ENCODE data around the gene ADAMTS6.

DNA sequence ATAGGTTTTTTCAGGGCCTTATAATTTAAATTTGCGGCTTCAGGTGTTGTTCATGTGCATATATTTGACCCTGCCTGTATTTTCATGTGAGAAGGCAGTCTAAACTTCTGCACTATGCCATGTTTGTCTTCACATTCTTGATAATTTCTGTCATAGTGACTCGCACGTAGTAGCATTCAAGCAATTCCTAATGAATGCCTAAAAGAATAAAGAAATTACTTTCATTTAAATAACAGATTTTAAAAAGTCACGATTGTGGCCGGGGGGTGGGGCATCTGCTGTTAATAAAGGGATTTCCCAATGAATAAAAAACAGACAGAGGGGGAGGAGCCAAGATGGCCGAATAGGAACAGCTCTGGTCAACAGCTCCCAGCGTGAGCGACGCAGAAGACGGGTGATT lies 318.0 kb downstream of the ADAMTS6 start:
- no peak for TF ChIP-seq POLR2AphosphoS5 (IDR thresholded peaks at IDR 0.05; ENCODE audit: low read depth, low read length)
- TF ChIP-seq SIN3A (IDR thresholded peaks at IDR 0.05; ENCODE audit: borderline replicate concordance, insufficient read depth, low read length) = no peak
- TF ChIP-seq, protein P1, sequence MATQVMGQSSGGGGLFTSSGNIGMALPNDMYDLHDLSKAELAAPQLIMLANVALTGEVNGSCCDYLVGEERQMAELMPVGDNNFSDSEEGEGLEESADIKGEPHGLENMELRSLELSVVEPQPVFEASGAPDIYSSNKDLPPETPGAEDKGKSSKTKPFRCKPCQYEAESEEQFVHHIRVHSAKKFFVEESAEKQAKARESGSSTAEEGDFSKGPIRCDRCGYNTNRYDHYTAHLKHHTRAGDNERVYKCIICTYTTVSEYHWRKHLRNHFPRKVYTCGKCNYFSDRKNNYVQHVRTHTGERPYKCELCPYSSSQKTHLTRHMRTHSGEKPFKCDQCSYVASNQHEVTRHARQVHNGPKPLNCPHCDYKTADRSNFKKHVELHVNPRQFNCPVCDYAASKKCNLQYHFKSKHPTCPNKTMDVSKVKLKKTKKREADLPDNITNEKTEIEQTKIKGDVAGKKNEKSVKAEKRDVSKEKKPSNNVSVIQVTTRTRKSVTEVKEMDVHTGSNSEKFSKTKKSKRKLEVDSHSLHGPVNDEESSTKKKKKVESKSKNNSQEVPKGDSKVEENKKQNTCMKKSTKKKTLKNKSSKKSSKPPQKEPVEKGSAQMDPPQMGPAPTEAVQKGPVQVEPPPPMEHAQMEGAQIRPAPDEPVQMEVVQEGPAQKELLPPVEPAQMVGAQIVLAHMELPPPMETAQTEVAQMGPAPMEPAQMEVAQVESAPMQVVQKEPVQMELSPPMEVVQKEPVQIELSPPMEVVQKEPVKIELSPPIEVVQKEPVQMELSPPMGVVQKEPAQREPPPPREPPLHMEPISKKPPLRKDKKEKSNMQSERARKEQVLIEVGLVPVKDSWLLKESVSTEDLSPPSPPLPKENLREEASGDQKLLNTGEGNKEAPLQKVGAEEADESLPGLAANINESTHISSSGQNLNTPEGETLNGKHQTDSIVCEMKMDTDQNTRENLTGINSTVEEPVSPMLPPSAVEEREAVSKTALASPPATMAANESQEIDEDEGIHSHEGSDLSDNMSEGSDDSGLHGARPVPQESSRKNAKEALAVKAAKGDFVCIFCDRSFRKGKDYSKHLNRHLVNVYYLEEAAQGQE (IDR thresholded peaks at IDR 0.05; ENCODE audit: insufficient read depth in 1 of 2, low read depth in 2 of 2, low read length in 2 of 2) = no peak
